NCI-H2171 treated with DMSO at 0.1 percent for 48 hours (cell line): ENCODE measurements around the gene CHRNA4.
A peak's percentile ranks its signal among the peaks of the same experiment; 100 is the strongest.

ENCODE experiments used
- DNase-seq: peaks from one replicate; lab custom pipeline; 2025; lab: John Stamatoyannopoulos, UW

The CHRNA4 gene

DNA sequence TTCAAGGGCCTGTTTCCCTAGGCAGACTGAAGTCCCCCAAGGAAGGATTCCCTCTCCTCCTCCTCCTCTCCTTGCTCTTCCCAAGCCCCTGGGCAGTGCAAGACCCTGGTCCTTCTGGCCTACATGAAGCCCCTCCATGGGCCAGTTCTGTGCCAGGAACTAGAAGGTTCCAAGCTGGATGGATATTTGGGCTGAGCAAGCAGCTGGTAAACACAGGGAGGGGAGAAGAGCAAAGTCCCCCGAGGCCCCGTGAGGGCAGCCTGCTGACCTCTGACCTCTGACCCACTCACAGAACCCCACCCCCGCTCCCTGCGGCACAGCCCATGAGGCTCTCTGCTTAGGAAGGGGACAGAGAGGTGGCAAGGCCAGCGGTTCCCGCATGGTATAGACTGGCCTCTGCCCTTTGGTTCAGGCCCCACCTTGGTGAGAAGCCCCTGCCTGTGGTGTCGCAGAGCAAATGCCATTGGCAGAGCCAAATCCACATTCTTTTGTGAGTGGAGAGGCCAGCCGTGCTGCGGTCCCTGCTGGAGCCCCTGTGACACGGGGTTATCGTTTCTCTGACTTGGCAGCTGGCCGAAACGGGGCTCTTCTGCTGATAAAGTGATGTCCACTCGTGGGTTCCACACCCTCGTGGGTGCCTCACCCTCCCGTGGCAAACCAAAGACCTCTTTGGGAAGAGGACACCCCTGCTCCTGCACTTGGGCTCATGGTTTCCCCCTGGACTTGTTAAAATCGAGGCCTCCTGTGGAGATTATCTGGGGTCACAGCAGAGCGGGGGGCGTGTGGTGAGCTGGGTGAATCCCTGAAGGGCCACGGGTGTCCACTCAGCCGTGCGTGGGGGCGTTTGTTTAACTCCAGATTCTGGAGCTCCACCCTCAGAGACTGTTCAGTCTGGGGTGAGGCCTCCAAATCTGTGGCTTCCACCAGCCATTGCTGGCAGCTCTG lies 2.1 kb upstream of the CHRNA4 start:
- no peak for DNase-seq

DNA sequence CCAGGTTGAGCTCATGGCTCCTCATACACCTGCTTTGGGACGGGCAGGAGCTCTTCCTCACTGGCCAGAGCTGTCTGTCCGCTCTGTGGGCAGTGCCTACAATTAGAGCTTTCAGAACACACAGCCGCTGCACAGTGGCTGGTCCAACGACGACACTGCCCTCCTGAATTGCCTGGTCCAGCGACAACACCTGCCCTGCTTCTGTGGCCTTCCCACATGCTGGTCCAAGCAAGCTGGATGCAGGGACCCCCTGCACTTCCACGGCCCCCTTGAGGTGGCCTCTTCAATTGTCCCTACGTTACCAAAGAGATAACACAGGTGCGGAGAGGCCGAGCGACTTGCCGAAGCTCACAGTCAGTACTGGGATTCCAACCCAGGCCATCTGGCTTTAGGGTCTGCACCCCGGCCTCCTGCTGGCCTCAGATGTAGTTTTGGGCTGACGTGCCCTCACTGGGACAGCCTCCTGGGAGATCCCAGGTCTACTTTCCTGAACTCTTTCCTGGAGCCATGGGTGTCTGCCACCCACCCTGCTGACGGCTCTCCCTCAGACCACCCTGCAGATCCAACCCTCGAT lies 1.4 kb upstream of the CHRNA4 start:
- DNase-seq, result no peak

DNA sequence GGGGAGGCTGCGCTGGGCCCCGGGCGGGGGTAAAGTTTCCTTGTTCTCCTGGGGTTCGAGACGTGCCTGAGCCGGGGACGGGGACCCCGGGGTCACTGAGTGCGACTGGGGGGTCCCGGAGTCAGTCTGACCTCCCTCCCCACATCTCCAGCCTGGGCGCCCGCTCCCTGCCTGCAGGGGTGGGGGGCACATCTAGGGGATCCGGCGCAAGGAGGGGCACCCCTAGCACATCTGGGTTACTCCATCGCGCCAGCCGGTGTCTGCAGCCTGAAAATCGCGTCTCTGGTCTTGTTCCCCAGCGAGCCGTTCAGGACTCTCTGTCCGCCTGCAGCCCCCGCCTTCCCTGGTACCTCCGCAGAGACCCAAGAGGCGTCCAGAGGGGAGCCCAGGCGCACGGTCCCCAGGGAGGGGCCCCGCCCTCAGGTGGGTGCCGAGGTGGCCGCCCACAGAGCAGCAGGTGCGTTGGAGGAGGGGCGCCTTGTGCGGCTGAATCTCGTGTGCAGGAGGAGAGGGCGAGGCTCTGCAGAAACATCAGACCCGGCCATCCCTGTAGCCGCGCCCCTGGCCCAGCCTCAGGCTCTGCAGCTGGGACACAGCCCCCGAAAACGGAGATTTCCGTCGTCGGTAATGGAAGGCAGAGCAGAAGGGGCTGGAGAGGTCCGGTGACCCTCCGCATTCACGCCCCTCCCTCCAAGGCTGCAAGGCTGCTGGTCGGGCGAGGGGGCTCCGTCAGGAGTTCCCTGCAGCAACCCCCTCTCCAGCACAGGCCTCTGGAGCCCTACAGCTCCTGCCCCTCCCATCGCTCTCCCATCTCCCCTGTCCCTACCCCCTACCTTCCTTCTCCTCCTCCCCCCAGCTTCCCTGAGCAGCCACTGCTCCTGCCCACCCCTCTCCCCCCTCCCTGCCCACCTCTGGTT lies 628 bp upstream of the CHRNA4 start:
- peak; percentile 88 for DNase-seq

DNA sequence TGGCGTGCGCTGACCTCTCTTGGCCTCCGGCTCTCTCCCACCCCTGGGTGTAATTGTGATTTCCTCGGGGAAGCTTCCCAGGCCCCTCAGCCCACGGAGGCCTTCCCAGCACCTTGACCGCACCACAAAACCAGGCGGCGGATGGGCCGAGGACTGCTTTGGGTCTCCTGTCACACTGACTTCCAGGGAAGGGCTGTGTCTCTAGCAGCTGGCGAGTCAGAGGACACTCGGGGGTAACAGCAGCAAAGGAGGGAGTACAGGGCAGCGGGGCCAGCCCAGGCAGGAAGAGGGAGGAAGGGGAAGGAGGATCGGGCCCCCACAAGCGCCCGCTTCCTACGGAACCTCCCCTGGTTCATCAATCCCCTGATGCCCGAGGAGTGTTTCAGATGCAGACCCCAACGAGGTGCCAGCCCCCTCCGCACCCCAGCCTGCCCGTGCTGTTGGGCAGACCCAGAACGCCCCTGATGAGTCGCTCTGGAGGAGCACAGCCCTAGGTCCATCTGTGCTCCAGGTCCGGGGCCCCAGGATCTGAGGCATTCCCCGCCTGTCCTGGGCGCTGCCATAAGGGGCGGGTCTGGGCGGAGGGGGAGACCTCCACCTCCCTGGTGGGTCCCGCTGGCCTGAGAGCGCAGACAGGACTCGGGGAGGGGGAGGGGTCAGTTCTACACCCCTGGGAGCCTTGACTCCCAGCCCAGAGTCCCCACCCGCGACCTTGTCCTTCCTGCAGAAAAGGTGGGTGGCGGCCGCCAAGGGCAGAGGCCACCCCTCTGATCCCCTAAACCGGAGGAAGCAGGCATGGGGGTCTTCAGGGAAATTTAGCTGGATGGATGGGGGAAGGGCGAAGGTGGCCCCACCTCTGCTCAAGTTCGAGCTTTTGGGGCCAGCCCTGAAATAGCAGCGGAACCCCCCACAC lies 956 bp downstream of the CHRNA4 start:
- no peak for DNase-seq

DNA sequence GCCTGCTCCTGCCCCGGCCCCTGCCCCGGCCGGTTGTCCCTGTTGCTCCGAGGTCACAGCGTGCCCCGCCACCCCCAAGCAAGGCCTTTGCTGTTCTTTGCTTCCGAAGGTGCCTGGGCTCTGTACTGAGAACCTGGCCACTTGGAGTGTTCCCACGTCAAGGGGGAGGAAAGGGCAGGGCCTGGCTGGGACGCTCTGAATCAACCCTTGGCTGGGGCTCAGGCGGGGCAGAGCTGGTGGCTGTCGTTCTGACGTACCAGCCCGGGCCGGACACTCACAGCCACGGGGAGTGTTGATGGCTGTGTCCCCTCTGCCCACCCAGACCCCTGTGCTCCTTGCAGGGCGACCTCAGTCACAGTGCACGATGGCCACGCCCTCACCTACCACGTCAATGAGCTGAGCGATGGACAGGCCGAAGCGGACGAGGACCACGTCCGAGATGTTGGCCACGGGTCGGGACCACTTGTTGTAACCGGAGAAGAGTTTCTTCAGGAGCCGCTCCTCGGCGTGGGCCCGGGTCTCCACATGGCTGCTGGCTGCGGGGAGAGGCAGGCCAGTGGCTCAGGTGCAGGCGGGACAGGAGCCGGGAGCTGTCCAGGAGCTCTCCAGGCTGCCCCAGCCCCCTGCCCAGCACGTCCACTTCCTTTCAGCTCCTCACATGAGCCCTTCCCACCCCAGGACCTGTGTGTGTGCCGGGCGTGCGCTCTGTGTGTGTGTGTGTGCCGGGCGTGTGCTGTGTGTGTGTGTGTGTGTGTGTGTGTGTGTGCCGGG lies 1.8 kb downstream of the CHRNA4 start:
- DNase-seq, result no peak

DNA sequence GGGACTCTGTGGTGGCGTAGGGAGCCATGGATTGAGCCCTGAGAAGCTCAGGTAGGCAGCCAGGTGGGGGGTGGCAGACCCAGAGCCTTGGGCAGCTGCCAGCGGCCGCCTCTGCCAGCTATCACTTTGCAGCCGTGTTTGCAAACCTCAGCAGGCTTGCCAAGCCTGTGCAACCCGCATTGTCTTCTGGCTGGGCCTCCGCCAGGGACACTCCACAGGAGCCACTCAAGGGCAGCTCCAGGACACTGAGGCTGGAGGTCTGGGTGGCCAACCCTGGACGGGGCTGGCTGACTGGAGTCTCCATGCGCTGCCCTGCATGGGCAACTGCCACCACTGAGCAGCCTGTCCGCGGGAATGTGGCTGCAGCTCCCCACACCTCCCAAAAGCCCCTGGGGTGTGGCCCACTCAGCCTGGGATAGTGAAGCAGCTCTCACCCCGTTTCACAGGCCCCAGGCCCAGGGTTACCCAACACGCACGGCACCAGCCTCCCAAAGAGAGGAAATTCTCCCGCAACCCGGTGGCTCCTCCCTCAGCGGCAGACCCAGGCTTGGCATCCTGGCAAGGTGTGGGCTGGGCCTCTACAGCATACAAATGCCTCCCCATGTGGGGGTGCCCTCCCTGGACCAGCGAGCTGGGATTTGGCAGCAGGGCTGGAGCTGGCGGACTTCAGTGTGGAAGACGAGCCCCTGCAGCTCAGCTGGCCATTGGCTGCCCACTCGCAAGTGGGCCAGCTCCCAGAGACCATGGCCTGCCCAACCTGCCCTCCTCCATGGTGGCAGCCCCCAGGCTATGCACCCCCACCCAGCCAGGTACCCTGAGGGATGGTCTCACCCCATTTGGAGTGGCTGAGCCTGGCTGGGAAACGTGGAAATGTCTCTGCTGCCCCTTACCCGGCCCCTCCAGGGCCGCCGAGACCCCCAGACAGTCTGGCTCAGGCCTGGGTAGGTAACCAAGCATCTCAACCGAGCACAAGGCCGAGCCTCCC lies 2.9 kb downstream of the CHRNA4 start:
- DNase-seq, result peak; percentile 43

DNA sequence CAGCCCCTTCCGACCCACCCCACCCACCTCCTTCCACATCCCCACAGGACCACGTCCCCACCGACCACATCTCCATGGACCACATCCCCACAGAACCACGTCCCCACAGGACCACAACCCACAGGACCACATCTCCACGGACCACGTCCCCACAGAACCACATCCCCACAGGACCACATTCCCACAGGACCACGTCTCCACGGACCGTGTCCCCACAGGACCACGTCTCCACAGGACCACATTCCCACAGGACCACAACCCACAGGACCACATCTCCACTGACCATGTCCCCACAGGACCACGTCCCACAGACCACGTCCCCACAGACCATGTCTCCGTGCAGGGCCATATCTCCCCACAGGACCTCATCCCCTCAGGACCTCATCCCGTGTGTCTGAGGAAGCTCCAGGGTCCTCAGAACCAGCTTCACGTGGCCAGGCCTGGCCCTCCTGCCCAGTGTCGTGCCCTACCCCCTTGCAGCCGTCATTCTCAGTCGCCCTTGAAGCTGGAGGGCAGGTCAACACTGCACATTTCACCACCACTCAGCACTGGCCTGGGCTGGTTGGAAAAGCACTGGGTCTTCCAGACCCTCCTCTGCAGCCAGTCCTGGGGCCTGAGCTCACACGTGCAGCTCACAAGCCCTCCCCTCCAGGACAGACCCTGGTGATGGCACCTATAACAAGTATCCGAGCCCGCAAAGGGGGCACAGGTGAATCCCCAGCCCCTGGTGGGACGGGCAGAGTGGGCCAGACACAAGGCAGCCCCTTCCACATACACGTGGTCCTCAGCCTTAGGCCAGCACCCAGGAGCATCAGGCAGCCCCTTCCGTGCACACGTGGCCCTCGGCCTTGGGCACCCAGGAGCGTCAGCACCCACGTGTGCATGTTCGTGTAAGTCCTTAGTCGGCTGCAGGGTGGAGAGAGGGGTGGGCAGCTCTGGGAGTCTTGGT lies 3.9 kb downstream of the CHRNA4 start:
- DNase-seq, result no peak

DNA sequence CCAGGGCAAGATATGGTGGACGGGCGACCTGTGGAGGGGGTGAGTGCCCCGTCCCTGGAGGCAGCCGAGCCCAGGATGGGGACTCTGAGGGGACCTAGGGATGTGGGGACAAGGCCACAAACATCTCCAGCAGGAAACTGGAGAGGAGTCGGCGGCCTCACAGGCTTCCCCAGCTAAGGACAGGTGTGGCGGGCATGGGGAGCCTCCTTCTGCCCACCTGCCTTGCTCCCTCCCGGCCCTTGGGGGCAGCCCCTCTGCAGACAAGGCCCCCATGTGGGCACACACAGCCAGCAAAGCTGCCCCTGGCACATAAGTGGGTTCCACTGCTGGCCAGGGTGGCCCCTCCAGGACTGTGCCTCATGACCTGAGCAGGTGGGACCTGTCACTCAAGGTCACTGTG lies 4.6 kb downstream of the CHRNA4 start:
- DNase-seq, result no peak

DNA sequence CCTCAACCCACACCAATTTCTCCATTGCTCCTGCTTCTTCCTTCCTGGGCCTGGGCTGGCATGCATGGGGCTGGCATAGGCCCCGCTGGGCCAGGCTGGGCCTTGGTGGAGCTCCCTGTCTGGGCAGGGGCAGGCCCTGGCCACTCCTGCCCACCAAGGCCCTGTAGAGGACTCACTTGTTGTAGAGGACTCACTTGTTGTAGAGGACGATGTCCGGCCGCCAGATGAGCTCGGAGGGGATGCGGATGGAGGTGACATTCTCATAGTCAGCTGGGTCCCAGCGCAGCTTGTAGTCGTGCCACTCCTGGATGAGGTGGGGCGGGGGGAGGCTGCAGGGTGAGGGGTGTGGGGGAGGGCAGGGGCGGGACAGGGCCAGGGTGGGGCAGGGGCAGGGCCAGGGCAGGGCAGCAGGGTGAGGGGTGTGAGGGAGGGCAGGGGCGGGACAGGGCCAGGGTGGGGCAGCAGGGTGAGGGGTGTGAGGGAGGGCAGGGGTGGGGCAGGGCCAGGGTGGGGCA lies 5.3 kb downstream of the CHRNA4 start:
- DNase-seq, result no peak

DNA sequence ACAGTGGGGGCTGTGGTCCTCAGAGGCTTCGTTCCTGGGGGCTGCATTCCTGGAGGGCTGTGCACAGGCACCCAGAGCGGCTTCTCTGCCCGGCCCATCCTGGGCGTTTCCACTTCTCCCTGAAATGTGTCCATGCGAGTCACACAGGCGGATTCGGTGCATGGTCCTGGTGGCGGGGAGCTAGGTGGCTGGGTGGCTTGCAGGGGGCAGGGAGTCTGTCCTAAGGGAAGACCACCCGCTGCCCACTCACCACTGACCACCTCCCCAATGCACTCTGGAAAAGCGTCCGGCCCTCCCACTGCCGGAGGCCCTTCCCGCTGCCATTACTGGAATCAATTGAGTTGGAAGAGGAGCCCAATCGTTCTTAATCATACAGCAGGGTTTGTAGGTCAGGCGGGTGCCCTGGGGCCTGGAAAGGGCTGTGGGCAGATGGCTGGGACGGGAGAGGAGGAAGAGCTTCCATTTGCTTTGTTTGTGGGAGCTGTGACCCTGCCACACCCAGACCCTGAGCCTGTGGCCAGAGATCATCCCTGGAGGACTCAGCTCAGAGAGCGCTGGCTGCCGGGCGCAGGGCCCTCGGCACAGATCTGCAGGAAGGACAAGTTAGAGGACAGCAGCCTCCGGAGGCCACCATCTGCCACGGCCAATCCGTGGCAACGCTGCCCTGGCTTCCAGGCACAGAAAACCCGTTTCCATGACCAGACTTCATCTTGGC lies 6.4 kb downstream of the CHRNA4 start:
- no peak for DNase-seq

DNA sequence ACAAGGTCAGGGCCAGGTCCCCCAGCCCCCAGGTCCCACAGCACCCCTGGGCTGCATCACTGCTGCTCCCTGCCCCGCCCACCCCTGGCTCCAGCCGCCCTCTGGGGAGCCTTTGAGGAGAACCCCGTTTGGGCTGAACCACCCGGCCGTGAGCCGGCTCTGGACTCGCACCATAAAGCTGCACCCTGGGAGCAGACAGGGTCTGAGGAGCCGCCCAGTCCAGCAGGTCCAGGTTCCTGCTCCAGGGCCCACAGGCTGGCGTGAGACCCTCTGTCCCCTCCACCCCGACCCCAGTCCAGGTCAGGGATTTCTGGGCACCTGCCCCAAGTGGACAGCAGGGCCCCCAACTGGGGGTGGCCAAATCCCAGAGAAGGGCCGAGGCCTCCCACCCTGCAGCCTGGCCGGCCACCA lies 8.3 kb downstream of the CHRNA4 start:
- no peak for DNase-seq

DNA sequence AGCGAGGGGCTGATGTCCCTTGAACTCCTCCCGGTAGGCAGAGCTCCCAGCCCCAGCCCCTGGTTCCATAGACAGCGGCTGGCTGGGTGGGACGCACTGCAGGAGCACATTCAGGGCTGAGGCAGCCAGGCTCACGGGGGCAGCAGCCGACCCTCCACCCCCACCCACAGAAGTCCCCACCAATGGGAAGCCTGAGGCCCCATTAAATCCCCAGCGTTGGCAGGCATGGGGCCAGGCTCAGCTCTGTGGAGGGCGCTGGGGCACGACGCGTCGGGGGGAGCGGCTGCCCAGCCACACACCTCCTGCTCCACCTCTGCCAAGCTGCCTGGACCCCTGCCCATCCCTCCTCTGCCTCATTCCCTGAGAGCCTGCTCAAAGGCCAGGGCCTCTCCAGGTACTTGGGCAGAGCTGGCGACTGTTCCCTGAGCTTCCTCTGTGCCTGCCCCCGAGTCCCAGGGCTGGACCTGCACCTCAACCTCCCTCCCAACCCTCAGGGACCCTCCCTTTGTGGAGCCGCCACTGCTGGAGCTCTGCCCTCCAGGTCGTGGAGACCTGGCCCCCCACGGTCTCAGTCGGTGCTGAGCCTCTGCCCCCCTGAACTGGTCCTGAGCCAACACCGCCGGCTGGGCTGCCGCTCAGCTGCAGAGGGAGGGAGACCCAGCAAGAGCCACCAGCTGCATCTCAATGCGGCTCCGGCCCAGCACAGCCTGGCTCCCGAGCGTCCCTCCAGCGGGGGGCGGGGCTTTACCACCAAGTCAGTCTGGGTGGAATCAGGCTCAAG lies 9.1 kb downstream of the CHRNA4 start:
- DNase-seq, result peak; percentile 26

DNA sequence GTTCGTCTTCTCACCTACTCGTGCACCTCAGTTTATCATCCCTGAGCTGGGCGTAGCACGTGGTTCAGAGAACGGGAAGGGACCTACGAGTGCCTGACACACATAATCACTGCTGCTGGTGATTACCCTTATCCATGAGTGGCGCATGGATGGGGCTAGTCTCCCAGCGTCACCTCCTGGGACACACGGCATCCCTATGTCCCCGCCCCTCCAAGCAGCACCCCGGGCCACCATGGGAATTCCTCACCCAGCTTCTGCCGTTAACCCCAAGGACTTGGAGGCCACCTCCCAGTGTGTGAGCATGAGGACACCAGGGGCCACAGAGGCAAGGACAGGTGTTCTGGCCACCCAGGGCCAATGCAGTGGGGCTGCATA lies 9.8 kb downstream of the CHRNA4 start:
- DNase-seq, result no peak

DNA sequence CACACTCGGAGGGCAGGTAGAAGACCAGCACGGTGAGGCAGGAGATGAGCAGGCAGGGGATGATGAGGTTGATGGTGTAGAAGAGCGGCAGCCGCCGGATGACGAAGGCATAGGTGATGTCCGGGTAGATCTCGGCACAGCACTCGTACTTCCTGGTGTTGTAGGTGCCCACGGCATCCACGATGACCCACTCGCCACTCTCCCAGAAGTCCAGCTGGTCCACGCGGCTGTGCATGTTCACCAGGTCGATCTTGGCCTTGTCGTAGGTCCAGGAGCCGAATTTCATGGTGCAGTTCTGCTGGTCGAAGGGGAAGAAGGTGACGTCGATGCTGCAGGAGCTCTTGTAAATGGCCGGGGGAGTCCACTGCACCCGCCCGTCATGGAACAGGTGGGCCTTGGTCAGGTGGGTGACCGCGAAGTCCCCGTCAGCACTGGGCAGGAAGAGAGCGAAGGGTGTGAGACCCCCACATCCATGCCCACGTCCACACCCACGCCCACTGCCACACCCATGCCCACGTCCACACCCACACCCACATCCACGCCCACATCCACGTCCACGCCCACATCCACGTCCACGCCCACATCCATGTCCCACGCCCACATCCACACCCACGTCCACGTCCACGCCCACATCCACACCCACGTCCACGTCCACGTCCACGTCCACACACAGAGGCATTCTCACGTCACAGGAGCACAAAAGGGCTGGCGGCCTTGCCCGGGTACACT lies 10.4 kb downstream of the CHRNA4 start:
- DNase-seq, result no peak

DNA sequence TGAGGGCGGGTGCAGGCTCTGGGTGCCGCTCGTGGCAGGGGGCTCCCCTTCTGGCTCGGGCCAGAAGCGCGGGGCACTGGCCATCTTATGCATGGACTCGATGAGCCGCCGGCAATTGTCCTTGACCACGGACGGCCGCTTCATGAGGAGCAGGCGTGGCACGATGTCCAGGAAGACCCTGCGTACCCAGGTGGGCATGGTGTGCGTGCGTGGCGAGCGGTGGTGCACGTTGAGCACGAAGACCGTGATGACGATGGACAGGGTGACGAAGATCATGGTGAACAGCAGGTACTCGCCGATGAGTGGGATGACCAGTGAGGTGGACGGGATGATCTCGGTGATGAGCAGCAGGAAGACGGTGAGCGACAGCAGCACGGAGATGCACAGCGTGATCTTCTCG lies 11.0 kb downstream of the CHRNA4 start:
- DNase-seq, result no peak

DNA sequence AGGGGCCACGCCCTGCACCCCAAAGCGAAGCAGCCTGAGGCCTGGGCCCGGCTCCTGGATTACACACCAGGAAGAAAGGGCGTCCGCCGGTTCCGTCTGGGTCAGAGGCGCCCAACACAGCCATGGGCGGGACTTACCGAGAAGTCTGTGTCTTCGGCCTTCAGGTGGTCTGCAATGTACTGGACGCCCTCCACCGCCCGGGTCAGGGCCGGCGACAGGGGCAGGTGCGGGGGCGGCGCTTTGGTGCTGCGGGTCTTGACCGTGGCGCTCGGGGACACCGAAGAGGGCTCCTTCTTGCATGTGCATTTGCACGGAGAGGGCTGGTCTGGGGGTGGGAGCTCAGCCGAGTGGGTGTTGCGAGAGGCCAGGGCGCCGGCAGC lies 11.6 kb downstream of the CHRNA4 start:
- DNase-seq, result no peak
